HL-60 (cell line): Measurements from ENCODE around the gene RNGTT.

ENCODE experiments used
- DNase-seq, 2 experiments: peaks; one replicate each; pipeline ENCODE4 v3.0.0-alpha.2; 2010 to 2020; ENCODE audit warnings: low read depth in 1 of 2, low spot score in 1 of 2
- H3K27ac ChIP-seq: fragments of 250-450 bp; sonication (Bioruptor Pico); replicated peaks from 2 replicates; pipeline ENCODE4 v1.5.1; 2020; ENCODE audit warnings: mild to moderate bottlenecking, moderate library complexity
- H3K27me3 ChIP-seq: fragments of 250-450 bp; sonication (Bioruptor Pico); 2 replicates; pipeline ENCODE4 v1.5.1; 2021; ENCODE audit warnings: mild to moderate bottlenecking, moderate library complexity; ENCODE audit not compliant: insufficient read depth, poor library complexity, severe bottlenecking
- H3K4me3 ChIP-seq: replicated peaks from 2 replicates; pipeline ENCODE4 v1.5.1; 2011; ENCODE audit warnings: mild to moderate bottlenecking, control low read depth, low read length; ENCODE audit not compliant: insufficient read depth
- GABPA ChIP-seq: IDR thresholded peaks from 2 replicates; pipeline ENCODE4 v1.6.1; 2012; ENCODE audit warnings: low read depth
- POLR2AphosphoS5 ChIP-seq: IDR thresholded peaks from 2 replicates; pipeline ENCODE4 v1.6.1; 2012; ENCODE audit warnings: low read depth
- REST ChIP-seq: IDR thresholded peaks from 2 replicates; pipeline ENCODE4 v1.6.1; 2012; ENCODE audit warnings: low read depth; ENCODE audit not compliant: insufficient replicate concordance
- SPI1 ChIP-seq: IDR thresholded peaks from 2 replicates; pipeline ENCODE4 v1.6.1; 2012; ENCODE audit warnings: low read depth, mild to moderate bottlenecking, borderline replicate concordance
- TF ChIP-seq, protein P1 (sequence below): IDR thresholded peaks from one replicate; pipeline ENCODE4 v1.5.1; 2011; ENCODE audit warnings: low read length, control low read depth, inconsistent platforms; ENCODE audit not compliant: insufficient read depth

The RNGTT gene

DNA sequence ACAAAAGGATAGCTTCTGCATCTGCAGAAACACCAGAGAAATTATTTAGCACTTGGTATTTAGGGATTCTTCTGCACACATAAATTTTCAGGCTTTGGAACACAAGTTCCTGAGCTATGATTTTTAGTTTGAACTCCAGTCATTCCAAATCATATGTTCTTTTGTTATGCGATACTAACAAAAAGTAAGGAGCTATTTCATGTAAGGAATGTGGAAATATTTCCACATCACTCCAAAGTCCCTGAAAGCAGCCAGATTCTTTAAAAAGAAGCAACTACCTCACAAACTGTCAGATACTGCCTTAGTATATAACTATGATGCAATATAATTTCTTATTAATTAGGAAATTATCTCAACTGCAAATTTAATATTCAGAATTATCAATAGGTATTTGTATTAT is 106.9 kb downstream of the RNGTT start:
- no peak overlapping the region for H3K4me3 ChIP-seq
- H3K27me3 ChIP-seq = no peaks in the 10 kb centered on the region
- DNase-seq = no peak
- no peak for TF ChIP-seq SPI1
- TF ChIP-seq GABPA = no peak
- no peak for TF ChIP-seq REST
- no peak for TF ChIP-seq POLR2AphosphoS5
- TF ChIP-seq, protein P1, sequence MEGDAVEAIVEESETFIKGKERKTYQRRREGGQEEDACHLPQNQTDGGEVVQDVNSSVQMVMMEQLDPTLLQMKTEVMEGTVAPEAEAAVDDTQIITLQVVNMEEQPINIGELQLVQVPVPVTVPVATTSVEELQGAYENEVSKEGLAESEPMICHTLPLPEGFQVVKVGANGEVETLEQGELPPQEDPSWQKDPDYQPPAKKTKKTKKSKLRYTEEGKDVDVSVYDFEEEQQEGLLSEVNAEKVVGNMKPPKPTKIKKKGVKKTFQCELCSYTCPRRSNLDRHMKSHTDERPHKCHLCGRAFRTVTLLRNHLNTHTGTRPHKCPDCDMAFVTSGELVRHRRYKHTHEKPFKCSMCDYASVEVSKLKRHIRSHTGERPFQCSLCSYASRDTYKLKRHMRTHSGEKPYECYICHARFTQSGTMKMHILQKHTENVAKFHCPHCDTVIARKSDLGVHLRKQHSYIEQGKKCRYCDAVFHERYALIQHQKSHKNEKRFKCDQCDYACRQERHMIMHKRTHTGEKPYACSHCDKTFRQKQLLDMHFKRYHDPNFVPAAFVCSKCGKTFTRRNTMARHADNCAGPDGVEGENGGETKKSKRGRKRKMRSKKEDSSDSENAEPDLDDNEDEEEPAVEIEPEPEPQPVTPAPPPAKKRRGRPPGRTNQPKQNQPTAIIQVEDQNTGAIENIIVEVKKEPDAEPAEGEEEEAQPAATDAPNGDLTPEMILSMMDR = no peak
- no peak overlapping the region for H3K27ac ChIP-seq

DNA sequence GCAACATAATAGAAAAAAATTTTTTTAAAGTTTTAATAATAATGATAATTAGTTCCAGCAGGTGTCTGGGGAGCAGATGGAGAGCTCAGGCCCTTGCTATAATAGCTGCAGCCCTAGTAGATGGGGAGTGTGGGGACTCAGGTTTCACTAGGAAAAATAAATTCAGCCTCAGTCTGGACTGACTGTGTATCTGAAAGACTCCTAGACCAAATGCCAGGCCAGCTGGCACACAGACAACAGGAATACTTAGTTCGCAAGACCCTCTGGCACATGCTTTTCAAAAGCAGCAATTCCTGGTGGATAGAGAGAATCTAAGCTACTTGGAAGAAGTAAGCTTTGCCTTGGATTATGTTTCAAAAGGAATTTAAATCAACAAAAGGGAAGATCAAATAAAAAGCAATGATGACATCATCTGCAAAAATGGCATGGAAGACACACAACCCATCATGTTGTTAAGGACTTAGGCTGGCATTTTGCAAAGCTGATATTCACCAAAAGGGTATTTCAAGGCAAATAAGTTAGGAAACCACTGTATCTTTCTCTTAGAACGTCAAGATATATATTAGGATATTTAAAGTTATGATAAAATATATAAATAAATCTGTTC is 107.8 kb downstream of the RNGTT start:
- no peaks in the 10 kb centered on the region for H3K27me3 ChIP-seq
- no peak overlapping the region for H3K27ac ChIP-seq
- H3K4me3 ChIP-seq = no peak overlapping the region
- no peak for DNase-seq
- TF ChIP-seq, protein P1 = no peak
- TF ChIP-seq REST (no peak), SPI1 (no peak), GABPA (no peak), POLR2AphosphoS5 (no peak)

- no peak for TF ChIP-seq POLR2AphosphoS5
- no peak for TF ChIP-seq SPI1
- TF ChIP-seq, protein P1 = no peak
- TF ChIP-seq REST = no peak
- no peak for TF ChIP-seq GABPA
- no peaks in the 10 kb centered on the region for H3K27me3 ChIP-seq
- no peak overlapping the region for H3K4me3 ChIP-seq
- H3K27ac ChIP-seq = no peak overlapping the region
- DNase-seq = no peak
Measured at GRCh38 chr6:88852775-88853174, 110.6 kb downstream of the RNGTT start.
